SK-N-MC (cell line): ENCODE data around the gene ITGB3.

Source experiments
- EZH2 ChIP-seq: fragments of 200-600 bp; sonication (generic); IDR thresholded peaks from one replicate; pipeline ENCODE4 v1.6.1; 2017; ENCODE audit warnings: antibody characterized with exemption
- FOXP2 ChIP-seq: optimal IDR thresholded peaks from 2 replicates; pipeline ENCODE3; 2011; ENCODE audit warnings: mild to moderate bottlenecking, moderate library complexity; ENCODE audit not compliant: insufficient read depth; ENCODE audit errors: extremely low read length, control extremely low read depth
- POLR2AphosphoS5 ChIP-seq: IDR thresholded peaks from 2 replicates; pipeline ENCODE4 v1.6.1; 2012; ENCODE audit warnings: mild to moderate bottlenecking, low read depth, low read length, borderline replicate concordance

DNA sequence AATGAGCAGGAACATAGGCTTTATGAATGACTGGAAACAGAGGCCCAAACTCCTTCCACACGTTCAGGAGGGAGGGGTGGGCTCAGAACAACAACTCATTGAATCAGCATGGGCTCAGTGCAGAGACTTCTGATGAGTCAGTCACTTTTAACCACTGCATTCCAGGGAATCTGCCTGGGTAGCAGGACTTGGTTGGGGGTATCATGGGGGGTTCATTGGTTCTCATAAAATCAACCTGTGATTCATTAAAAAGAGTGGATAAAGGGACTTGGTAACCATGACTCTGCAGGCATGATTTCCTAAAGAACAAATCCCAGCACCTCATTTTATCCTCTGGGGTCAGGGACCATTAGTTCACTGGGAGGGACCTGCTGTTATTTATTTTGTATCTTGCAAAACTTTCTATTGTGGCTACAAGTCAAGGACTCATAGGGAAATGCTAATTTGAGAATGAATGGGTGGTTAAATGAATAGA, 13.8 kb downstream of the ITGB3 start:
- TF ChIP-seq POLR2AphosphoS5 = no peak
- TF ChIP-seq EZH2 = no peak
- no peak for TF ChIP-seq FOXP2
